Right atrium auricular region (tissue), 2 donors: Measurements from ENCODE around the gene TMEM63C. TPM values are rescaled to one million over a fixed set of nuclear protein-coding genes. Genes with fewer than 3 reads are reported as not detected.

Experiments used
- DNase-seq: peaks from one replicate; pipeline ENCODE4 v3.0.0-alpha.2; 2019; ENCODE audit warnings: low spot score
- H3K27ac ChIP-seq, 2 donors: fragments of 200-600 bp; sonication (generic); 1 replicate in 1 of 2; 2 replicates in 1 of 2; pipeline ENCODE4 v1.5.1; 2016 to 2019
- H3K27me3 ChIP-seq, 2 donors: fragments of 200-600 bp; sonication (generic); one replicate each; pipeline versions ENCODE4 v1.5.1 to v1.6.0; 2017 to 2019
- H3K36me3 ChIP-seq: fragments of 200-600 bp; sonication (generic); one replicate; pipeline ENCODE4 v1.5.1; 2016
- H3K4me1 ChIP-seq, 2 donors: fragments of 200-600 bp; sonication (generic); one replicate each; pipeline versions ENCODE4 v1.5.1 to v1.6.0; 2017 to 2019
- H3K4me3 ChIP-seq, 2 donors: fragments of 200-600 bp; sonication (generic); 1 replicate in 1 of 2; 2 replicates in 1 of 2; pipeline ENCODE4 v1.5.1; 2017 to 2019; ENCODE audit warnings: mild to moderate bottlenecking in 1 of 2, moderate library complexity in 1 of 2
- H3K9me3 ChIP-seq, 2 donors: fragments of 200-600 bp; sonication (generic); one replicate each; pipeline ENCODE4 v1.5.1; 2019
- CTCF ChIP-seq, 2 donors: fragments of 200-600 bp; sonication (generic); IDR thresholded peaks; one replicate each; pipeline ENCODE4 v1.5.1; 2019; ENCODE audit warnings: antibody characterized with exemption in 2 of 2
- total RNA-seq, 2 donors: library from RNA; depleted of rRNA; stranded (reverse); fragments of >200 nt; gene quantifications; one replicate each; pipeline ENCODE4 v1.1.0, GENCODE V29; 2016

TMEM63C gene
- total RNA-seq, 2 donors from 2014 or later = 0.04 TPM; not detected in 1

DNA sequence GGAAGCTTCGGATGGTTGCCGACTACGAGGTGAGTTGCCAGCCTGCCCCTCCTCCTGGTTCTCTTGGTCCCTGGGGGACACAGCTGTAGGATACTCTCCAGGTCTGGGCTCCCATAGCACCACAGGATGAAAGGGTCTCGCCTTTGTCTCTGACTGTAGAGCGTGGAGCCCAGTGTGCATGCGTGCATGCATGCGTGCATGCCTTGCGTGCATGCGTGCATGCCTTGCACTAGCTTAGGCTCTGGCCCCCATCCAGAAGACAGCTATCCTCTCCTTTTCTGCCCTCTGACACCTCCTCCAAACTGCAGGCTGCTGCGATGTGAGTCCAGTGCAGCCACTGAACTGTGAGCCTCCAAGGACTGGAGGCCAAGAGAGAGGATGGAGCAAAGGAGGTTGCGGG, 70.3 kb downstream of the TMEM63C start:
- no peak for DNase-seq
- no peaks in the 10 kb centered on the region for H3K9me3 ChIP-seq
- H3K27me3 ChIP-seq = no peaks in the 10 kb centered on the region
- no peak overlapping the region for H3K27ac ChIP-seq
- no peaks in the 10 kb centered on the region for H3K4me1 ChIP-seq
- TF ChIP-seq CTCF (IDR thresholded peaks at IDR 0.05) = no peak
- no peak overlapping the region for H3K4me3 ChIP-seq
- H3K36me3 ChIP-seq = no peaks in the 10 kb centered on the region

GRCh38 chr14:77253333-77254190, 72.0 kb downstream of the TMEM63C start:
- Histone ChIP-seq H3K27ac (no peak overlapping the region), H3K4me1 (no peaks in the 10 kb centered on the region), H3K36me3 (no peaks in the 10 kb centered on the region), H3K27me3 (no peaks in the 10 kb centered on the region), H3K9me3 (no peaks in the 10 kb centered on the region), H3K4me3 (no peak overlapping the region)
- no peak for DNase-seq
- no peak for TF ChIP-seq CTCF (IDR thresholded peaks at IDR 0.05)

DNA sequence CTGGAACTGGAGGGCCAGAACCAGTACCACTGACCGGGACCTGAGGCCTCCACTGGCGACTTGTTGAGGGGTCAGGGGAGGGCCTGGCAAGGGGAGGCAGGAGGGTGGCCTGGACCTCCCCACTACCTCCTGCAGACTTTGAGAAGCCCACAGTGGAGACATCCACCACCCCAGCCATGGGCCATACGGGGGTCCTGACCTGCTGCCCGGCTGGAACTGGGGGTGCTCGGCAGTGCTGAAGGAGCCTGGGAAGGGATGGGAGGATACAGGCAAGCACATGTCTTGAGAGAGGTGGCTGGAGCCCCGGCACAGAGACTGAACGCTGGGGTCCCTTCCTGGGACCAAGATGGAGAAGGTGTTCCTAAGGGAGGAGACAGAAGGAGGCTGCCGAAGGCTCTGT, 75.1 kb downstream of the TMEM63C start:
- no peak for TF ChIP-seq CTCF (IDR thresholded peaks at IDR 0.05)
- Histone ChIP-seq H3K27me3 (no peaks in the 10 kb centered on the region), H3K4me3 (no peak overlapping the region), H3K4me1 (no peaks in the 10 kb centered on the region), H3K27ac (no peak overlapping the region), H3K9me3 (no peaks in the 10 kb centered on the region), H3K36me3 (no peaks in the 10 kb centered on the region)
- no peak for DNase-seq

DNA sequence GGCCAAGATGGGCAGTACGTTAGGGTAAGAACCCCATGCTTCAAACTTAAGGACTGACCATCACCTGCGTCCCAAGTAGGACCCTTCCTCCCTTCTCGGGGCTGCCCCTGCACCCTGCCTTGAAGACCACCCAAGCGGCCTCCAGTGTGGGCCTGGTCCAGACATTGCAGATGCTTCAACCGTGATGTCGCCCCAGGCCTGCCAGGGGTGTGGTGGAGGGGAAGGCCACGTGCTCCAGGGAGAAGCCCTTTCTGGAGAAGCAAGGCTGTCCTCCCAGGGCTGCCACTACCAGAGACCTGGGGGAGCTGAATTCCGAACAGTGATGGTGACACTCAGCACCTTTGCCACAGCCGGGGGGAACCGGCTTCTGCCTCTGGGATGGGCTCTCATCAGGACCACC, 76.1 kb downstream of the TMEM63C start:
- no peaks in the 10 kb centered on the region for H3K36me3 ChIP-seq
- H3K4me3 ChIP-seq = no peak overlapping the region
- H3K9me3 ChIP-seq = no peaks in the 10 kb centered on the region
- TF ChIP-seq CTCF (IDR thresholded peaks at IDR 0.05) = no peak
- no peak overlapping the region for H3K27ac ChIP-seq
- H3K27me3 ChIP-seq = no peaks in the 10 kb centered on the region
- H3K4me1 ChIP-seq = no peaks in the 10 kb centered on the region
- DNase-seq = no peak

- Histone ChIP-seq H3K4me3 (no peak overlapping the region), H3K9me3 (no peaks in the 10 kb centered on the region), H3K4me1 (no peaks in the 10 kb centered on the region), H3K27ac (no peak overlapping the region), H3K36me3 (no peaks in the 10 kb centered on the region), H3K27me3 (no peaks in the 10 kb centered on the region)
- no peak for TF ChIP-seq CTCF (IDR thresholded peaks at IDR 0.05)
- no peak for DNase-seq
Measured at GRCh38 chr14:77258566-77258965, 77.0 kb downstream of the TMEM63C start.
